GM19099 (cell line): ENCODE measurements around the gene FYTTD1.

Experiments
- POLR2A ChIP-seq: IDR thresholded peaks from 3 replicates; pipeline ENCODE4 v1.6.1; 2011; ENCODE audit warnings: low read depth; ENCODE audit not compliant: insufficient read length; ENCODE audit errors: extremely low read depth

Gene FYTTD1, protein sequence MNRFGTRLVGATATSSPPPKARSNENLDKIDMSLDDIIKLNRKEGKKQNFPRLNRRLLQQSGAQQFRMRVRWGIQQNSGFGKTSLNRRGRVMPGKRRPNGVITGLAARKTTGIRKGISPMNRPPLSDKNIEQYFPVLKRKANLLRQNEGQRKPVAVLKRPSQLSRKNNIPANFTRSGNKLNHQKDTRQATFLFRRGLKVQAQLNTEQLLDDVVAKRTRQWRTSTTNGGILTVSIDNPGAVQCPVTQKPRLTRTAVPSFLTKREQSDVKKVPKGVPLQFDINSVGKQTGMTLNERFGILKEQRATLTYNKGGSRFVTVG

DNA sequence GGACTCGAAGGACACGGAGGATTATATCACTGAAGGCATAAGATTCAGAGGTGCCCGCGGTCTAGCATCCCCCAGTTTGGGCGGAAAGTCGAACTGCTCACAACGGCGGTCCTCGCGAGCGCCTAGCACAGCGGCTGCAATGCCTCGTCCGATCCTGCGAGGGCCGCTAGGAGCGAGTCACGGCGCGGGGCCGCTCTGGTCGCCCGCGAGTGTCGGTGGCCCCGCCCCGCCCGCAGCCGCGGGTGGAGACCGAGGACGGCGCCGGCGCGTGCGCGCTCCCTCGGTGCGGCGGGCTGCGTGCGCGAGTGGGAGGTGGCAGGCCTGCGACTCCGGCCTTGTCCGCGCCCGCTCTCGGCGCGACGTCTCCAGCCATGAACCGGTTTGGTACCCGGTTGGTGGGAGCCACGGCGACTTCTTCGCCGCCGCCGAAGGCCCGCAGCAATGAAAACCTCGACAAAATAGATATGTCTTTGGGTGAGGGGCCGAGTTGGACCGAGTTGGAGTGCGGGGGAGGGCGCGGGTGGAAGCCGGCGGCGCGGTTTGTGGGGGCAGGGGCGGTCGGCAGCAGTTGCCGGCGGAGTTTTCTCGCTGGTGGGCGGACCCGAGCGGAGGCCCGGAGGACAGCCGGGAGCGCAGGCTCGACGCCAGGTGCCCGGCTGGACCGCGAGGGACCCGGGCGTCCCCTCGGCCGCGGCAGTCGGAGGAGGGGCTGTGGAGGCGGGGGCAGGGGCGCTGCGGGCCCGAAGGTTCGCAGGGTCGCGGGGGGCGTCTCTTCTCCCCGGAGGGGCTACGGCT lies at the start of gene FYTTD1:
Gene FYTTD1 (plus strand): TSS at position 283 of the 795 bp plus-strand sequence. CDS start 89 bp downstream, at position 372.
- peak; percentile 73 for TF ChIP-seq POLR2A

- TF ChIP-seq POLR2A = no peak
Measured at GRCh38 chr3:197700095-197700494, 49.6 kb upstream of the FYTTD1 start.

DNA sequence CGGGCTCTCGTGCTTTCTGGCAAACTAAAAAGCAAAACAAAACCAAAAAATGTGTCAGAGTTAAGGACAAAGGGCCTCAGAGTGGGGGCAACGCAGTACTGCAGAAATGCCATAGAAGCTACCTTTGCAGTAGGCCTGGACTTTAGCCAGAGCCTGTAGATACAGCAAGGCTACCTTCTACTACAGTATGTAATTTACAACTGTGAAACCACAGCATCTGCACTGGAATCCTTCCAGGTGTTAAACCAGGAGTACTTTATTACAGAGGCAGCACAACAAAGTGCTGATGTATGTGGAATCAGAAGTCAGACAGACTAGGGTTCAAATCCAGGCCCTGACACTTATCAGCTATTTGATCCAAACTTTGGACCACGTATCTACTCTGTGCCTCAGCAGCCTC lies 47.8 kb upstream of the FYTTD1 start:
- no peak for TF ChIP-seq POLR2A

- no peak for TF ChIP-seq POLR2A
Measured at GRCh38 chr3:197706658-197707057, 43.0 kb upstream of the FYTTD1 start.

GRCh38 chr3:197709135-197709534 lies 40.5 kb upstream of the FYTTD1 start:
- no peak for TF ChIP-seq POLR2A

DNA sequence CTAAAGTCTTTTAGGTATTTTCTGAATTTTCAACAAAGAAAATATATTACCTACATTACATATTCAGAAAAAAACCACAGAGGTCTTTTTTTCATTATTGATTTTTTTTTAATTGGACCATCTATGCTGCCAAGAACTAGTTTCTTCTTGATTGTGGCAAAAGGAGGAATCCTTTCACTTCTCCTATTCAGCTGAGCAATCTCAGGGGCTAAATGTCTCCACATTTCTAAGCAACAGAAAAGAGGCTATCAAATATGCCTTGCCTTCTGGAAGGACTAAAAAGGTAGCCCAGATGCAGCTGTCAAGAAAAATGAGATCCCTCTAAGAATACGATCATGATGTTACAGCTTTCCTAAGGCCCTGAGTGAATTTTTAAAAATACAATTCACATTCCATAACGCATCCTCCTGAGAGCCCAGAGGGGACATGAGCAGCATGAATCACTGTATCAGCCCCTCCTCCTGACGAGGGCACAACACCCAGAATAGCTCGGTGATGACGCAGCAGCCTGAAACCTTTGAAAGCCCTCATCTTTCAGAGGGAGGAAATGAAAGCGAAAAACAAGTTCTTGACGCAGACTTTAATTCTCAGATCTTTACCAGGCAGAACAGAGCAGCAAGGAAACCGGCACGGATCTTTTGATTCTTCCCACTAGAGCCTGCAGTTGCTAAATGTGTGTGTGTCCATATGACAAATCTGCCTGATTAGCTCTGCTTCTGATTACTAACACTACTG lies 37.5 kb upstream of the FYTTD1 start:
- TF ChIP-seq POLR2A = peak; percentile 68

GRCh38 chr3:197713477-197713822 lies 36.2 kb upstream of the FYTTD1 start:
- no peak for TF ChIP-seq POLR2A

- TF ChIP-seq POLR2A = no peak
Measured at GRCh38 chr3:197714251-197714650, 35.4 kb upstream of the FYTTD1 start.

- no peak for TF ChIP-seq POLR2A
Measured at GRCh38 chr3:197718891-197719290, 30.8 kb upstream of the FYTTD1 start.

DNA sequence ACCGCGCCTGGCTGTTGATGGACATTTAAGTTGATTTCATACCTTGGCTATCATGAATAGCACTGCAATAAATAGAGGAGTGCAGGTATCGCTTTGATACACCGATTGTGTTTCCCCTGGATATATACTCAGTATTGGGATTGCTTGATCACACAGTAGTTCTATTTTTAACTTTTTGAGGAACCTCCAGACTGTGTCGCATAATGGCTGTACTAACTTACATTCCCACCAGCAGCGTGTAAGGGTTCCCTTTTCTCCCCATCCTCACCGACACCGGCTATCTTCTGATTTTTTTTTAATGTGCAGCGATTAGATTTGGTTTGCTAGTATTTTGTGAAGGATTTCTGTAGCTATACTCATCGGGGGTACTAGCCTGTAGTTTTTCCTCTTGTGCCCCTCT lies 29.0 kb upstream of the FYTTD1 start:
- no peak for TF ChIP-seq POLR2A

DNA sequence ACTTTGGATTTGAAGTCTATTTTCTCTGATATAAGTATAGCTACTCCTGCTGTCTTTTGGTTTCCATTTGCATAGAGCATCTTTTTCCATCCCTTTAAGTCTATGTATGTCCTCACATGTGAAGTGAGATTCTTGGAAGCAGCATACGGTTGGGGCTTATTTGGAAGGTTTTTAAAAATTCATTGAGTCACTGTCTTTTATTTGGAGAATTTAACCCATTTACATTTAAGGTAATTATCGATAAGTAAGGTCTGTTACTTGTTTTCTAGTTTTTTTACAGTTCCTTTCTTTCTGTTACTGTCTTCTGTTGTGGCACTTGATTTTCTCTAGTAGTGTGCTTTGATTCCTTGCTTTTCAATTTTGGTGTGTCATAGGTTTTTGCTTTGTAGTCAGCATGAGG lies 26.9 kb upstream of the FYTTD1 start:
- no peak for TF ChIP-seq POLR2A

DNA sequence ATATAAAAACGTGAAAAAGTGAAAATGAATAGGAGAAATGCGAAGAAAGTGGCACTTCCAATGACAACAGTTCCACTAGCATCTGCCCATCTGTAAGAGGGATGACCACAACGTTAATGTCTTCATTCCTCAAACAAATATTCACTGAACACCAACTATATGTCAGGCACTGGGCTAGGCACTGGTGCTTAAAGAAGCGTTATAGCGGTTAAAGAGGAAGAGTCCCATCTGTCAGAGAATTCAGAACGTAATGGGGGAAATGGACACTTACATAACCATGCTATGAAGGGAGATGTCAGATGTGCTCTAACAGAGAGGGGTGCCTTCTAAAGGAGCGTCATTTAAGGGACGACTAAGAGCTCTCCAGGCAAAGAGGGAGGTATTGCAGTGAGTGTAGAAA lies 21.2 kb upstream of the FYTTD1 start:
- no peak for TF ChIP-seq POLR2A

GRCh38 chr3:197730200-197730599 lies 19.5 kb upstream of the FYTTD1 start:
- TF ChIP-seq POLR2A = no peak

GRCh38 chr3:197733042-197733441 lies 16.6 kb upstream of the FYTTD1 start:
- no peak for TF ChIP-seq POLR2A

- peak; percentile 52 for TF ChIP-seq POLR2A
Measured at GRCh38 chr3:197734667-197735318, 14.9 kb upstream of the FYTTD1 start.
